Endothelial cell (in vitro differentiated cells): ENCODE data around the gene ITGA3. TPM values are rescaled to one million over a fixed set of nuclear protein-coding genes. Genes with fewer than 3 reads are reported as not detected.

Experiments used
- DNase-seq: peaks from one replicate; pipeline ENCODE4 v3.0.0; 2021; ENCODE audit warnings: low spot score
- H3K27ac Mint-ChIP-seq: one replicate; pipeline ENCODE4 v1.8.0; 2021; ENCODE audit warnings: mixed read lengths, inconsistent platforms; ENCODE audit not compliant: unreplicated experiment
- H3K27me3 Mint-ChIP-seq: one replicate; pipeline ENCODE4 v1.8.0; 2021; ENCODE audit warnings: mild to moderate bottlenecking, moderate library complexity, mixed read lengths, inconsistent platforms; ENCODE audit not compliant: unreplicated experiment
- H3K36me3 Mint-ChIP-seq: one replicate; pipeline ENCODE4 v1.8.0; 2021; ENCODE audit warnings: mild to moderate bottlenecking, low read depth, mixed read lengths, inconsistent platforms; ENCODE audit not compliant: unreplicated experiment
- H3K4me1 Mint-ChIP-seq: one replicate; pipeline ENCODE4 v1.8.0; 2021; ENCODE audit warnings: mild to moderate bottlenecking, mixed read lengths, inconsistent platforms; ENCODE audit not compliant: unreplicated experiment
- H3K4me3 Mint-ChIP-seq: one replicate; pipeline ENCODE4 v1.8.0; 2021; ENCODE audit warnings: mild to moderate bottlenecking, mixed read lengths, inconsistent platforms; ENCODE audit not compliant: unreplicated experiment
- H3K9me3 Mint-ChIP-seq: one replicate; pipeline ENCODE4 v1.8.0; 2021; ENCODE audit warnings: mixed read lengths, inconsistent platforms; ENCODE audit not compliant: unreplicated experiment
- total RNA-seq: library from RNA; stranded (reverse); fragmentation: NEBNext Ultra II Directional; extraction: Animal tissue kit (Norgen Biotek cat#: 25700); gene quantifications from one replicate; pipeline ENCODE4 v1.2.1, GENCODE V29; 2021; ENCODE audit not compliant: unreplicated experiment
- TF ChIP-seq, protein P1 (sequence below): fragments of 200-600 bp; sonication (generic); IDR thresholded peaks from one replicate; pipeline ENCODE4 v1.5.0; 2021; ENCODE audit warnings: antibody characterized with exemption; ENCODE audit not compliant: unreplicated experiment

ITGA3 gene
- total RNA-seq, 1 donor from 2014 or later, result 5.0 TPM

DNA sequence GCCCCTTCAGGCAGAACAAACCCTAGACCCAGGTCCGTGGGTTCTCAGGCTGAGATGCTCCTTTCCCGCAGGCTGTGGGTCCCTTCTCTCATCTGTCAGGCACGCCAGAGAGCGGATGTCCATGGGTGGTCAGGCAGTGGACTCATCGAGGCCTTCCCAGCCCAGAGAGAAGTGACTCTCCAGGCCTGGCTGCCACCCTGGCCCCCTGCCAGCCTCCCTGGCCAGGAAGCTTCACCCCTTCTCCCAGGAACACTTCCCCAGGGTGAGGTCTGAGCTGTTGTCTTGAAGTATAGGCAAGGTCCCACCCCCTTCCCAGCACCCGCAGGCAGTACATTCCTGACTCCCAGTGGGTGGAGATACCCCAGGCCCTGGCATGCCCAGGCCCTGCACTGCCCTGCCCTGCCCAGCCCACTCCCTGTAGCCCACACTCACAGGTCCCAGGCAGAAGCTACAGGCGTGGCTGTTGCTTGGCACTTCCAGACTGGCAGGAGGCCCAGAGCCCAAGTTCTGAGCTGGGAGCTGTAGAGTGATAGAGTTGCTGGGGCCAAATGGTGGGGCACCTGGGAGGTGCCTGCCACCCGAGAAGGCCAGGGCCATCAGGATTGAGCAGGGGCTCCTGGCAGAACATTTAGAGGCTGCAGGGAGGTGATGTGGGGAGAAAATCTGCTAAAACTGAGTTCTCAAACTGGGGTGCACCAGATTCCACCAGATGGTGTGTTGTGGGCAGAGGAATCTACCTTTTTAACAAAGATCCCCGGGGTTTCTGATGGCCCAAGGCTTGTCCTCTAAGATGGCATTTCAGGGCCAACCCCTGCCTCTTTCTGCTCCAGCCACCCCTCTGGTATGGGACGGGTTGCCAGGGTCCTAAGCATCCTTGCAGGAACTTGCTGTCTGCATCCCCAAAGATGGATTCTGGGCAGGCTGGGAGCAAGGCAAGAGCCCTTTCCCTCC, 6.7 kb downstream of the ITGA3 start:
- no peak overlapping the region for H3K27ac Mint-ChIP-seq
- H3K27me3 Mint-ChIP-seq, result peaks cover 8% of the 10 kb centered on the region
- no peak overlapping the region for H3K4me3 Mint-ChIP-seq
- TF ChIP-seq, protein P1, sequence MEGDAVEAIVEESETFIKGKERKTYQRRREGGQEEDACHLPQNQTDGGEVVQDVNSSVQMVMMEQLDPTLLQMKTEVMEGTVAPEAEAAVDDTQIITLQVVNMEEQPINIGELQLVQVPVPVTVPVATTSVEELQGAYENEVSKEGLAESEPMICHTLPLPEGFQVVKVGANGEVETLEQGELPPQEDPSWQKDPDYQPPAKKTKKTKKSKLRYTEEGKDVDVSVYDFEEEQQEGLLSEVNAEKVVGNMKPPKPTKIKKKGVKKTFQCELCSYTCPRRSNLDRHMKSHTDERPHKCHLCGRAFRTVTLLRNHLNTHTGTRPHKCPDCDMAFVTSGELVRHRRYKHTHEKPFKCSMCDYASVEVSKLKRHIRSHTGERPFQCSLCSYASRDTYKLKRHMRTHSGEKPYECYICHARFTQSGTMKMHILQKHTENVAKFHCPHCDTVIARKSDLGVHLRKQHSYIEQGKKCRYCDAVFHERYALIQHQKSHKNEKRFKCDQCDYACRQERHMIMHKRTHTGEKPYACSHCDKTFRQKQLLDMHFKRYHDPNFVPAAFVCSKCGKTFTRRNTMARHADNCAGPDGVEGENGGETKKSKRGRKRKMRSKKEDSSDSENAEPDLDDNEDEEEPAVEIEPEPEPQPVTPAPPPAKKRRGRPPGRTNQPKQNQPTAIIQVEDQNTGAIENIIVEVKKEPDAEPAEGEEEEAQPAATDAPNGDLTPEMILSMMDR, result no peak
- no peaks in the 10 kb centered on the region for H3K9me3 Mint-ChIP-seq
- no peak for DNase-seq
- H3K36me3 Mint-ChIP-seq, result peaks cover 5% of the 10 kb centered on the region
- H3K4me1 Mint-ChIP-seq, result peaks cover 8% of the 10 kb centered on the region

DNA sequence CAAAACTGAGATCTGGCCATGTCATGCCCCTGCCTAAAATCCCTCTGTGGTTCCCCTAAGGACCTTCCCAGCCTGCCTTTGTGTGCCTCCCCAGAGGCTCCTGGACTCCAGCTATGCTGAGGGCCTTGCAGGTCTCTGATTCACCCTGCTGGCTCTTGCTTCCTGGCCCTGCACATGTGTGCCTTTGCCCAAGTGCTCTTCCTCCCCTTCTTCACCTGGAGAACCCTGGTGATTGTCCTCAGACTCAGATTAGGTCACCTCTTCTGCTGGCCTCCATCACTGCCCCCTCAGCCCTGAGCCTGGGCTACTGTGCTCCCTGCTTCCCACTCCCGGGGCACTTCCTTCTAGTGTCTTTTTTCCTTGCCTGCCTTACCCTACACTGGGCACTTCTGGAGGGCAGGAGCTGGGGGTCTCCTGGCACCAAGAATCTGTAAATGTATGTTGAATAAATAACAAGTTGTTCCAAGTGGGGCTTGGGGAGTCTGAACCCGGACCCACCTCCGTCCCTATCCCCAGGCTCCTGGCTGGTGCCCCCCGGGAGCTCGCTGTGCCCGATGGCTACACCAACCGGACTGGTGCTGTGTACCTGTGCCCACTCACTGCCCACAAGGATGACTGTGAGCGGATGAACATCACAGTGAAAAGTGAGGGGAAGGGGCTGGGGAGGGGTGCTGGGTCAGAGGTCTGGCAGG, 7.8 kb downstream of the ITGA3 start:
- no peak for DNase-seq
- H3K9me3 Mint-ChIP-seq, result no peaks in the 10 kb centered on the region
- H3K27ac Mint-ChIP-seq, result no peak overlapping the region
- peaks cover 5% of the 10 kb centered on the region for H3K4me1 Mint-ChIP-seq
- H3K4me3 Mint-ChIP-seq, result no peak overlapping the region
- H3K27me3 Mint-ChIP-seq, result peaks cover 8% of the 10 kb centered on the region
- no peaks in the 10 kb centered on the region for H3K36me3 Mint-ChIP-seq
- TF ChIP-seq, protein P1, result no peak

DNA sequence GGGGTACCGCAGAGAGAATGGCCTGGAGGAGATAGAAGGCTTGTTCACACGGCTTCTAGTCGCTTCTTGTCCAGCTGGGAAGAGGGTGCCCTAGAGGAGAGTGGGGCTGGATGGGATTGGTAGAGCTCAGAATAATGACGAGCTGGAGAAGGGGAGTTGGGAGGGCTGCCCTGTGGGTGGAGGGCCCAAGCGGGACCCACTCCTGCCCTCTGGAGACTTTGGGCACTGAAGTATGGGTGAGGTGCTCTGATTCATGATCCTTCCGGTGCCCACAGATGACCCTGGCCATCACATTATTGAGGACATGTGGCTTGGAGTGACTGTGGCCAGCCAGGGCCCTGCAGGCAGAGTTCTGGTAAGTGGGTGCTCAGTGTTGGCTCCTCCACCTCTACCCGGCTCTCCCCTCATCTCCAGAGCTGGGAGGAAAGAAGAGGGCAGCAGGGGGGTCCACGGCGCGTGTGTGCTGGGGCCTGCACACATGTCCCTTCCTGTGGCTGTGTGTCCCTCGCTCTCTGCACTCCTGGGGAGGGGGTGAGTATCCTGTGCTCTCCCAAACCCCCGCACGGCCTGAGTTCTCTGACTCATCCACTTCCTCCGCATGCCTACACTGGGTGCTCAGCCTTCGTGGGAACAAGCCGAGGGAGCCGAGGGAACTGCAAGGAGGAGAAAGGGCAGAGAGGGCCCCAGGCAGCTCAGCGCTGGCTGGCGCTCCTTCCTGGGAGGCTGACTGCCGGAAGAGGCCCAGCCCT, 8.5 kb downstream of the ITGA3 start:
- Mint-ChIP-seq H3K4me1 (peaks cover 5% of the 10 kb centered on the region), H3K4me3 (no peak overlapping the region), H3K9me3 (no peaks in the 10 kb centered on the region), H3K27ac (no peak overlapping the region), H3K27me3 (peaks cover 8% of the 10 kb centered on the region), H3K36me3 (no peaks in the 10 kb centered on the region)
- TF ChIP-seq, protein P1, result no peak
- DNase-seq, result no peak

DNA sequence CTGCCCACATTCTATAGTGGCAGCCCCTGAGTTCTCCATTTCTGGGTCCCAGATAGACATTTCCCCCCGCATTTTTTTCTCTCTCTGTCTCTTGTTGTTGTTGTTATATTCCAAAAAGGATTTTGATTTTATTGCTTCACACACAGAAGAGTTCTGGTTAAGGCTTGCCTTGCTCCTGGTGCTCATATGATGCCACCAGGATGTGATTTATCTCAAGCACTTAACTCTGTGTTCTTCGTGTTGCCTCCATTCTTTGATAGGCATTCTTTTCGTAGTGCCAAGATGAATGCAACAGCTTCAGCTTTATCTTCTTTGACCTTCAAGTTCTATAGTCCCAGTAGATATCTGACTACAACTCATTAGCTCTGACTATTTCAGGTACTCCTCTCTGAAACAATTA, 9.1 kb downstream of the ITGA3 start:
- peaks cover 2% of the 10 kb centered on the region for H3K4me1 Mint-ChIP-seq
- DNase-seq, result no peak
- H3K4me3 Mint-ChIP-seq, result no peak overlapping the region
- no peaks in the 10 kb centered on the region for H3K9me3 Mint-ChIP-seq
- no peaks in the 10 kb centered on the region for H3K36me3 Mint-ChIP-seq
- no peak overlapping the region for H3K27ac Mint-ChIP-seq
- H3K27me3 Mint-ChIP-seq, result peaks cover 8% of the 10 kb centered on the region
- TF ChIP-seq, protein P1, result no peak
